NCI-H345 treated with DMSO at 0.1 percent for 48 hours (cell line): ENCODE measurements around the gene INO80C.

Source experiments
- DNase-seq: peaks from one replicate; lab custom pipeline; 2025; ENCODE audit not compliant: unreplicated experiment; lab: John Stamatoyannopoulos, UW

The INO80C gene

DNA sequence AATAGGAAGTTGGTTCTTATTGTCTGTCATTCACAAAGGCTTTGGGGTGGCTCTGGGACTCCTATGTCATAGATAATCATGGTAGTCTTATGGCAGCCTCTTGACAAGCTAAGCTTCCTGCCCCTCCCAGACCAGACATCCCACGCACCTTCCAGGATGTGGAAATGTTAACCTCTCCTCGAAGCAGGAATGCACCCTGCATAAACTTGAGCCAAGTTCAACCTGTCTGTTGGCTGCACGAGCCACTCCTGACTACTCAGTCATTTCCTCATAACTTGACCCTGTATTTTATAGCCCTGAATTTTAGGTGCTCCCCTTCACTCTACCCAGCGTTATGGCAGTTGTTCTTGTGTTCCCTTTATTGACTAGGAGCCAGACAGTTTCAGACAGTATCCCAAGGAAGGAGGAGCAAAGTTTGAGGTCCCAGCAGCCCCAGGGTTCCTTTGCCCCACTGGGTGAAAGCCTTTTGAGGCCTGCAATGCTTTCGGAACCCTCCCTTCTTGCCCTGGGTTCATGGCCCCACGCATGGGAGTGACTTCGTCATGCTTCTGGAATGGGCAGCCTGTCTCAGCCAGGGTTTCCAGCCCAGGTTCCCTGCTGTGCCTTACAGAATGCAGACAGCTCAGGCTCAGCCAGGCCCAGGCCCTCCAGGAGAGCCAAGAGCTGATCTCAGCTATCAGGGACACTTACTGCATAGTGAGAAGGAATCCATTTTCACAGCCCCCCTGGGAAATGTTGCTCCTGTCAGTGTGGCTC, 15.6 kb upstream of the INO80C start:
- no peak for DNase-seq

DNA sequence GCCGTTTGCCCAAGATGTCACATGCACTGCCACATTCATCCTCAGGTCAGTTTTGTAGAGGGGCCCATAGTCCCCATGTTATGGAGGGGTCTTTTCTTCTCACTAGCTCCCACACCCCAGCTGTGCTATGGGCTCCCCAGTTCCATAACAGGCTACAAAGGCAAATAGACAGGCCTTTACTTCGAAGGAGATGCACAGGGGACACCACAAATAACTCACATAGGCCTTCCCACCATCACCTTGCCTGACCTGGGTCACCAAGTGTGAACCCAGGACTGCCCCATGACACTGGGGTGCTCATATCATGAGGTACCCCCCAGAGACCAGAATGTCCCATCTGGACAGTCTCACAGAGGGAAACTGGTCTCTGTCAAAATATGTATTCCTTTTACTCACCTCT, 15.0 kb upstream of the INO80C start:
- no peak for DNase-seq

DNA sequence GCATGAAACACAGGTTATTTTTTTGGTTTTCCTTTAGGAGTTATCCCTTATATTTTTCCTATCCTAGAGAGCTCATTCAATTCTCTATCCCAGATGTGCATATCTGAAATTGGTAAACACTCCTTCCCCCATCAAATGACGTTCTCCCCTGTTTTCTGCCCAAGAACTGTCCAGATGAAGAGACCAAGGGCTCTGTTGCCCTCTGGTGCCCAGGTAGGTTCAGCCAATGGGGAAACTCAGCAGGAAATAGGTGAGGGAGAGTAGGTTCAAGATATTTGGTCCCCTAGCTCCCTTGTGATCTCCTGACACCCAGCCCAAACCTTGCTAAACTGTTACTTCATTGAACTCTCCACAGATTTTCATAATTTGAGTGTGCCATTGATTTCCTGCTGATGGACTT, 14.1 kb upstream of the INO80C start:
- no peak for DNase-seq

- DNase-seq = no peak
These were observed 13.7 kb upstream of the INO80C start for GRCh38 chr18:35511428-35511827.

DNA sequence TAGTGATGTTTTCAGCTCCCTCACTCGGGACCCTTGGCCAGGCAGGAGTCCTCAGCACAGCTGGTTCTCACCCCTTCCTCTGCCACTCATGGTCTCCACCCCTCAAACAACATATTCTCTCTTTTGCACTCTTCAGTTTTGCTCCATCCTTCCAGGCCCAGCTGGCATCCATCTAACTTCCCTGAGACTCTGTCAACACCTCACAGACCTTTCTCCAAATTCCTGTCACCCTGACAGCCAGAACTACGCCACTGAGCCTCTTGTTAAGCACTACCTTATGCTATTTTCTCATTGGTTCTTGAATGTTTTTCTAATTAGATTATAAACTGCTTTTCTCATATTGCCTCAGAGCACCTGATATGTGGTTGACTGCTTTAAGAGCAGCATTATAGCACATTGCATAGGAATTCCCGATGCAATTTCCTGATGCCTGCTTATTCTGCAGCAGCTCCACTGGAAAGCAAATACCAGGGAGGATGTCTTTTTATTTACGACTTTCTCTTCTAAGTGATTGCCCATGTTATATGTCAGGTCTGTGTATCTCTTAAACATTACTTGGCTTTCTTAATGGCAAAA, 12.4 kb upstream of the INO80C start:
- DNase-seq = no peak

- no peak for DNase-seq
These were observed 11.1 kb upstream of the INO80C start for GRCh38 chr18:35508746-35509338.

GRCh38 chr18:35508030-35508429, 10.3 kb upstream of the INO80C start:
- DNase-seq = no peak

DNA sequence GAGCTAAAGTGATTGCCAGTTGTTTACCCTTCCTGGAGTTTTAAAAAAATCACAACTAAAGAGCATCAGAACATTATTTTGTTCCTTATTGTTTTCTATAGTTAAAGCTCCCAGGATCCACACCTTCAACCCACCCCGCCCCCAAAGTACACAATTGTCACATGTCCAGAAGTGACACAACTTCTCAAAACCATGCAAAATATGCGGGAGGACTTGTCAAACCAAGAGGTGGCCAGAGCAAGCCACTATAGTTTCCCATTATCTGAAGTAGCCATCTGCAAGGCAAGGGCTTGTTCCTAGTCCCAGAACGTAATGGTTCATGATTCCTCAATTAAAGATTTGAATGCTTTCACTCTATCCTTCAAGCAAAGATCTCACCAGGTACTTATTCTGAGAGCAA, 9.9 kb upstream of the INO80C start:
- DNase-seq = no peak

DNA sequence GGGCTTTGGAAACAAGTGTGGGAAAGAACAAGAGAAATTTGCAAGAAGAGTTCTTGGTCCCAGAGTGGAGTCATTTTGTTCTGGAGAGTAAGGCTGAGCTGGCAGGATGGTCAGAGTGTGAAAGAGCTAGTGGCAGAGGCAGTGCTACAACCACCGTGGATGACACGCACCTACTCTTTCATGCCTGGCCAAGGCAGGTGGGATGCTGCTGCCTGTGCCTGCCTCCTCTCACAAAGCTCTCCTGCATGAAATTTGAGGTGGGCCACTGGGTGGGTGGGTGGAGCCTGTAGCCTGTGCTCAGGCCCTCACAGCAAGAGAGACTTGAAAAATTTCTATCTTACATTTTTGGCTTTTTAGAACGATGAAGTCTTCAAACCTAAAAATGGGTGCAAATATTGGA, 9.4 kb upstream of the INO80C start:
- no peak for DNase-seq

GRCh38 chr18:35506024-35506712, 8.4 kb upstream of the INO80C start:
- no peak for DNase-seq

GRCh38 chr18:35504996-35505395, 7.2 kb upstream of the INO80C start:
- no peak for DNase-seq

- no peak for DNase-seq
These were observed 4.3 kb upstream of the INO80C start for GRCh38 chr18:35502052-35502451.

- no peak for DNase-seq
These were observed 3.6 kb upstream of the INO80C start for GRCh38 chr18:35501369-35501768.

GRCh38 chr18:35500113-35500512, 2.4 kb upstream of the INO80C start:
- DNase-seq = no peak

- DNase-seq = no peak
These were observed 762 bp downstream of the INO80C start for GRCh38 chr18:35497027-35497369.

GRCh38 chr18:35495536-35496314, 2.0 kb downstream of the INO80C start:
- no peak for DNase-seq

DNA sequence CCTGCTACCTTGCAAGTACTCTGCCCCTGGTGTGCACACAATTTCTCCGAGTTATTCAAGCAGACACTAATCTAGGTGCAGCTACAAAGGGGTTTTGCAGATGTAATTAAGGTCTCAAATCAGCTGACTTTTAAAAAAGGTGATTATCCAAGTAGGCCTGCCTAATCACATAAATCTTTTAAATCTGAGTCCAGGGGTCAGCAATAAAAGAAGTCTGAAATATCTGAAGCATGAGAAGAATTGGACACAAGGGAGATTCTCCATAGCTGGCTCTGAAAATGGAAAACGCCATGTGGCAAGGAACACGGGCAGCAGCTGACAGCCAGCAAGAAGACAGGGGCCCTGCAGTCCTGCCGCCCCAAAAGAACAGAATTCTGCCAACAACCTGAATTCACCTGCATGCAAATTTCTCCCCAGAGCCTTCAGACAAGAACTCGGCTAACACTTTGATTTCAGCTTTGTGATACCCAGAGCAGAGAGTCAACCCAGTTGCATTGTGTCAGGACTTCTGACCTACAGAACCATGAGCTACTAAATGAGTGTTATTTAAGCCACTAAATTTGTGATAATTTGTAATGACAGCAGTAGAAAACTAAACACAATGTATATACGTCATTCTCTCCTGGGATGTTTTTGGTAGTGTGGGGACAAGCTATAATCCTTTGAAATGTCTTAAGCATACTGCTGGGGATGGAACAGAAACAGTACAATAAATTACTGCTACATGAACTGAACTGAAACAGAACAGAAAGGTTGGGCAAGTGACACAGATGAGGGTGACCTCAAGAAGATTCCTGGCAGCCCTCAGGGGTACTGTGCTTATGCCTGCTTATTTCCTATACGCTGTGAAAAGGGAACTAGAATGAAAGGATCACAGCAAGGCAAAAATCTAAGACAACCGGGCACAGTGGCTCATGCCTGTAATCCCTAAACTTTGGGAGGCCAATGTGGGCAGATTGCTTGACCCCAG, 3.2 kb downstream of the INO80C start:
- no peak for DNase-seq

DNA sequence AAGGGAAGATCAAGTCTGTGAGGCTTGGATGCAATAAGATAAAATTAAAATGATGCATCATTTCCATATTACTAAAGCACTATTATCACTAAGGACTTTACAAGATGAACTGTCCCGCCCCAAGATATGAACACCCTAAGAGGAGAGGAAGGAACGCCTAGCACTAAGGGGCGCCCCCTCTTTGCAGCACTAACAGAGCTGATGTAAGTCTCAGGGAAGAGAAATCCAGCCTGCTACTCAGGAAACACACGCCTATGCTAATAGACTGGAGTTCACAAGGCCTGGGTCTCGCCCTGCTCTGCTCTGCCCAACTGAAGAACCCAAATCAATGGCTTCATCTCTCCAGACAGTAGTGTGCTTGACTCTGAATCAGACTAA, 6.1 kb downstream of the INO80C start:
- DNase-seq = no peak

DNA sequence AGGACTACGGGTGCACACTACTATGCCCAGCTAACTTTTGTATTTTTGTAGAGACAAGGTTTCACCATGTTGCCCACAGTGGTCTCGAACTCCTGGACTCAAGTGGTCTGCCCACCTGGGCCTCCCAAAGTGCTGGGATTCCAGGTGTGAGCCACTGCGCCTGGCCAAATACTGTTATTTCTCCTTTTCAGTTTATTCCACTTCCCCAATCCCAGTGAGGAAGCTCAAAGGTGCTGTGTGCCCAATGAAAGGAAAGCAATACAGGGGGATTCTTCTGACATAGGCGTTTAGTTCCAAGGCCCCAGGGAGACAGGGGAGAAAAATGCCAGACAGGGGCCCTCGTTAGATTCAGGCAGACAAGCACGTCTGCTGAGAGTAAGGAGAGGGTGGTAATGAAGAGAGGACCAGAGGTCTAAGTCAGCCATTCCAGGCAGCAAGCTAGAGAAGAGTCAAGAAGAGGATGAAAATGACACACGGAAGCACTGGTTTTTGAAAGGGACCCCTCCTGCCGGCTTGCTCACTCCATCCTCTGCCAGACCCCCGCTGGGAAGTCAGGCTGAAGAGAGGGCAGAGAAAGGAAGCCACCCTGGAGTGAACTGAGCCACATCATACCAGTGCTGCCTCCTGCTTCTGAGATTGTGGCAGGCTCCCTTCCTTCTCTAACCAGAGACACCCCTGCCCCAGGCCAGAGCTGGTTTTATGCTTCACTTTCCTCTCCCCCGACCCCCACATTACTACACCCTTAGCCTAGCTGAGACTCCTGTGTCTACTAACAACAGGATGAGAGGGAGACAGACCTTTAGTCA, 6.7 kb downstream of the INO80C start:
- DNase-seq = no peak
